ENCODE results near the gene SLC38A10. TPM values are rescaled to one million over a fixed set of nuclear protein-coding genes. Genes with fewer than 3 reads are reported as not detected.

The SLC38A10 gene
- total RNA-seq, 1 experiment from 2014 or later = 40.9 TPM

GRCh38 chr17:81277946-81278693, 17.0 kb downstream of the SLC38A10 start:
- DNase-seq (ENCODE audit: low spot score) = no peak

GRCh38 chr17:81277421-81277820, 17.7 kb downstream of the SLC38A10 start:
- DNase-seq (ENCODE audit: low spot score) = no peak

GRCh38 chr17:81276781-81277180, 18.3 kb downstream of the SLC38A10 start:
- no peak for DNase-seq (ENCODE audit: low spot score)

DNA sequence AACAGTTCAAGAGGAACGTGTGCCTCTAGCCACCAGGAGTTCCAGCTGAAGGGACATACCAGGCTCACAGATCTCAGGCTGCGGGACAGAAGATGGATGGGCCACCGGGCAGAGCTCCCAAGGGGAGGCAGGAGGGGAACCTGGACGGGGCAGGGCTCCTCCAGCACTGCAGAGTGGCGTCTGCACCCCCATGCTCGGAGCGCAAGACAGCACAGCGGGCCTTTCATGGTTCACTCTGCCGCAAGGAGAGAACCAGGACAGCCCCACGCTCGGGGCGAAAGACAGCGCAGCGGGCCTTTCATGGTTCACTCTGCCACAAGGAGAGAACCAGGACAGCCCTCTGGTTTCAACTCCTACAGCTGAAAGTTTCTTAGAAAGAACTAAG, 20.6 kb downstream of the SLC38A10 start:
- no peak for DNase-seq (ENCODE audit: low spot score)

- DNase-seq (ENCODE audit: low spot score) = no peak
These were observed 21.2 kb downstream of the SLC38A10 start for GRCh38 chr17:81273698-81274470.

GRCh38 chr17:81272616-81273015, 22.5 kb downstream of the SLC38A10 start:
- DNase-seq (ENCODE audit: low spot score) = no peak

DNA sequence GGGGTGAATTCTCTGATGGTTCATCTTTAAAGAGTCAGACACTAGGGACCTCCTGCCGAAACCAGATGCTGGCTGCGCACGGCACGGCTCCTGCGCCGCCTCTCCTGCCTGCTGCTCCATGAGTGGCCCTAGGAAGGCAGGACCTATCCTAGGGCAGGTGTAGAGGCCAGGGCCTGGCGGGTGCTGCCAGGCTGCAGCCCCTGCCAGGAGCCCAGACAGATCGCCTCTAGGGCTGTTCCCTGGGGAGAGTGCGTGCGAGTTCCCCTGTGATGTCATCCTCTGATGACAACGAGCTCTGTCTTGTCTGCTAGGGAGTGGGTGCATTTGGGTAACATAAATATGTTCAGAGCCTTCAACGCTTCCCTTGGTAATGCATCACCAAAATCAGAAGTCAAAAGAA, 23.9 kb downstream of the SLC38A10 start:
- no peak for DNase-seq (ENCODE audit: low spot score)

DNA sequence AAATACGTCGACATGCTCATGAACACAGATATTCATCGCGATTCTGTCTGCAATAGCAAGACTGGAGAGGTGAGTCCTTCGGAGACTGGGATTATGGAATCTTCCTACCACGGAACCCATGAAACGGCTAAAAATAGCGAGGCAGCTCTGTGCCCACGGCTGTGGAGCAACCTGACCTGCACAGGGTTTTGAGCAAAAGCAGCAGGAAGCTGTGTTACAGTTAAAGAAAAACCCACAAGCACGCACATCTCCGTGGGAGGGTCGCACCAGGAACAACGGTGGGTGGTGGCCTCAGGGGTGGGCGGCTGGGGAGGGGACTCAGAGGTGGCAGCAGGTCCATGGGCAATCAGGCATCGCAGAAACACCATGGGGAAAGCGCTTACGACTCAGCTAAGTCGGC, 24.8 kb downstream of the SLC38A10 start:
- no peak for DNase-seq (ENCODE audit: low spot score)

GRCh38 chr17:81267390-81268067, 27.6 kb downstream of the SLC38A10 start:
- DNase-seq (ENCODE audit: low spot score) = no peak

DNA sequence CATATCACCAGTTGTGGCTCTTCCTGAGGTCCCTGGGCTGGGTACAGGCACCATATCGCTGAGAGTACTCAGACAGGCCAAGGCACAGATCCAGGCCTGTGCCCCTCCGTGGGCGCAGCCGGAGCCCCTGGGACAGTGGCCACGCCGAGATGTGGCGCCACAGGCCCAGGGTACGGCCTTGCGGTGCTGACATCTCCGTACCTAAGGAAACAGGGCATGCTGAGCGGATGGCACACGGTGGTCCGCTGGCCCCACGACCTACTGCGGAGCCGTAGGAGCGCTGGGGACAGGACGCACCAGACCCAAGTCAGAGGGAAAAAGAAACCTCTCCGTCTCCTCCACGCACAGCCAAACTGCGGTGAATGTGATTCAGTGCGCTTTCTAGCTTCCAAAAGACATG, 29.5 kb downstream of the SLC38A10 start:
- DNase-seq (ENCODE audit: low spot score) = no peak

DNA sequence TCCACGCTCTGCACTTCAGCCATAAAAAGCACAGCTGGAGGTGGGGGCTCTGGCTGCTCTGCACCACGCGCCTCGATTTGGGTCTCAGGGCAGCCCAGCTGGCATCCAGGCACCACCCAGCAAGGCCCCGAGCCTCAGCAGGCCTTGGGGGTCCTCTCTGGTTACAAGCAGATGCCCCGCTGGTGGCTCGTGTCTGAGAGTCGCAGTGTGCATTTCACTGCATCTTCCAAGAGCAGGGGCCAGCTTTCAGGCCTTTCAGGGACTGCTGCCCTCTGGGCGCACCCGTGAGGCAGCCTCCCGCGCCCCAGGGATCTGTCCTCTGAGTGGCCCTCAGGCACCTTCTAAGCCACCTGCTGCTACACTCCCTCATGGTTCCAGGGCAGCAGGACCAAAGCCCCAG, 30.5 kb downstream of the SLC38A10 start:
- DNase-seq (ENCODE audit: low spot score) = no peak

GRCh38 chr17:81263371-81264181, 31.5 kb downstream of the SLC38A10 start:
- no peak for DNase-seq (ENCODE audit: low spot score)

- DNase-seq (ENCODE audit: low spot score) = no peak
These were observed 33.3 kb downstream of the SLC38A10 start for GRCh38 chr17:81261582-81262336.

DNA sequence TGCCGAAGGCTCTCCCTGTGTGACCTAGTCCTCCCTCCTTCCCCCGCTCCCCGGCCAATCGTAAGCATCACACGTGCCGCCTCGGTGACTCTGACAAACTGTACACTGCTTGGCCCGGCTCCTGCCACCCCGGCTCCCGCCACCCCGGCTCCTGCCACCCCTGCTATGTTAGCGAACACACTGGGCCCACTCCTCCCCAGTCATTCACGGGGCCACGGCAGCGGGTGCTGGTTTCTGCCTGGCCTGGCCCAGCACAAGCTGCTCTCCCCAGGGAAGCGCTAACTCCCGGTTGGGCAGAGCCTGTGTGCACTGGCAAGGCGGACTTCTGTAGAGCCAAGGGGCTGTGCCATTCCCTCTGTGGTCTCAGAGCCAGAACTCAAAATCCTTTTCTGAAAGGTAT, 34.0 kb downstream of the SLC38A10 start:
- no peak for DNase-seq (ENCODE audit: low spot score)

GRCh38 chr17:81260641-81261040, 34.5 kb downstream of the SLC38A10 start:
- DNase-seq (ENCODE audit: low spot score) = no peak

DNA sequence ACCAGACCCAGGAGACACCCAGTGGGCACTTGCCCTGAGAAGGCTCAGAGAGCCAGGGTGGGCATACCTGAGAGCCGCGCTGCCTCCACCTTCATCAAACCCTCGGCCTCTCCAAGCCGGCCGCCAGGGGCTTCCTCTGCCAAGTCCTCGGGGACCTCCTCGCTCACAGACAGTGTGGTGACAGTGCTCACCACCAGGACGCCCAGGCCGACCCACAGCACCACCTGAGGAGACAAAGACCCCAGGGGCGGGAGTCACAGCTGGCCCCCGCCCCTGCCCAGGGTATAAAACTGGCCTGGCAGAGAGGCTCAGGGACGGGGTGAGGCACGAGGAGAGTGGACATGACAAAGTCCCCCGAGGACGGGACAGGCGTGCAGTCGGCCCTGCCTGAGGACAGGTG, 34.9 kb downstream of the SLC38A10 start:
- DNase-seq (ENCODE audit: low spot score) = no peak

GRCh38 chr17:81259058-81259605, 36.0 kb downstream of the SLC38A10 start:
- DNase-seq (ENCODE audit: low spot score) = no peak

DNA sequence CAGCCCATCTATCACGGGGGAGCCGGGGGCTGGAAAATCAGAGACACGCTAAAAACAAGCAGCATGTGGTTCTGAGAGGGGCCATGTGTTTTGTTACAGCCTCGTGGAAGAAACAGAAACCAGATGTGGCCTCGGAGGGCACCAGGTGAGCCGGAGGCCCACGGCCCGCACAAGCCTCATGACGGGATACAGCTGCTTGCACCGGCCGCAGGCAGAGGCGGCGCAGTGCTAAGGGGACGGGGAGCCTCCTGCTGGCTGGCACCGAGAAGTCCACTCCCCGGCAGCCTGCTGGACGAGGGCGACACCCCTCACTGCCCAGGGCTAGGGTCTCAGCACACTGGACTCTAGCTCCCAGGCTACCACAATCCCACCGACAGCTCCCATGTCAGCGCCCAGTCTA, 36.8 kb downstream of the SLC38A10 start:
- no peak for DNase-seq (ENCODE audit: low spot score)

- no peak for DNase-seq (ENCODE audit: low spot score)
These were observed 37.6 kb downstream of the SLC38A10 start for GRCh38 chr17:81257533-81257932.

DNA sequence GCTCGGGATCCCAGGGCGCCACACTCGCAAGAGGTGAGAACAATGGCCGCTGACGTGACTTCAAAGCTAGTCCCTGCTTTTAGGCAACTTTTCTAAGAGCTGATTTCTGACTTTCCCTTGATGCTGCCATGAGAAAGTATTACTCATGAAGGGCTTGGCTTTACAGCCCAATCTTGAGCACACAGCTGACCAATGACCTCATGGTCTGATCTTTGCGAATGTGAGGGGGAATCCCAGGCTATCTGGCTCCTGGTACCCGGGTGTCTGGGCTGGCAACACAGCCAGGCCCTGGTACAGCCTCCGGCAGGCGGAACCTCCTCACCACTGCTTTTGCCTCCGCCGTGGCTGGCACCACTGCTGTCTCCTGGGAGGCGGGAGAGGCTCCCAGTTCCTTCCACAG, 38.5 kb downstream of the SLC38A10 start:
- no peak for DNase-seq (ENCODE audit: low spot score)
